Upper lobe of left lung (tissue), 4 donors: ENCODE measurements around the gene AGGF1.

ENCODE experiments used
- CTCF ChIP-seq, 6 experiments: fragments of 450-650 bp in 4 of 6; fragments of 200-600 bp in 2 of 6; sonication (generic) in 2 of 6; IDR thresholded peaks; one replicate each; pipeline ENCODE4 v1.5.1; 2016 to 2019; ENCODE audit warnings: antibody characterized with exemption in 6 of 6
- POLR2A ChIP-seq, 4 donors: fragments of 450-650 bp; IDR thresholded peaks; one replicate each; pipeline ENCODE4 v1.5.1; 2016 to 2017; ENCODE audit warnings: antibody characterized with exemption in 4 of 4, mild to moderate bottlenecking in 2 of 4

DNA sequence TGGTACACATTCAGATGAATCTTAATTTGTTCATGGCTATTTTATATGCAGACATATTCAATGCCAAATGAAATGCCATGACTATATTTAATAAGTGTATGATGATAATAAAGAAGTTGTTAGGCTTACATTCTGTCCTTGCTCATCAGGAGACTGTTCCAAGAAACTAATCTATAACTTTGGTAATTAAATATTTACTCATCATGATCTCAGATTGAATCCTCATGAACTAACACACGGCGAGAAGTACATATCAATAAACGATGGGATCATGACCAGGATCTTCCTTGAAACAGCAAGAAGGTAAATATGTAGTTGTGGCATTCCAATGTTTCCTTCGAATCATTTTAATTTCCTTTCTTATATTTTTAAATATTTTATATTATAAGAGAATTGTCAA, 12.5 kb upstream of the AGGF1 start:
- no peak for TF ChIP-seq POLR2A (IDR thresholded peaks at IDR 0.05)
- no peak for TF ChIP-seq CTCF (IDR thresholded peaks at IDR 0.05)
